Measurements from ENCODE around the gene PPARA. TPM values are rescaled to one million over a fixed set of nuclear protein-coding genes. Genes with fewer than 3 reads are reported as not detected.

Gene PPARA
- total and polyA plus RNA-seq, 2 donors (not counting 3 experiments of a cell fraction or from before 2014, with no cell fraction given) = 3.1 to 10.7 TPM

DNA sequence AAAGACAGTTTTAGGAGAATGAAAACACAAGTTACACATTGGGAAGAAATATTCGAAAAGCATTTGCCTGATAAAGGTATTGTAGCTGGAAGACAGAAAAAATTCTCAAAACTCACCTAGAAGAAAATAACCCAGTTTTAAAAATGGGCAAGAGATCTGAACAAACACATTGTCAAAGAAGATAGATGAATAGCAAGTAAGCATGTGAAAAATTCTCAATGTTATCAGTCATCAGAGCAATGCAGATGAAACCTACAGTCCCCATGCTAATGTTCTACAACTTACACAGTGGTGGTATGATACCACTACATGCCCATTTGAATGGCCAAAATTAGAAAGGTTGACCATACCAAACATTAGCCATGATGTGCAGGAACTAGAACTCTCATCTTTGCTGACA is 29.4 kb downstream of the PPARA start:
- ChIA-PET POLR2A (no interaction called here), CTCF (no interaction called here)
- H3K4me3 ChIP-seq (replicated peaks in 1 of 3; ENCODE audit: insufficient read depth in 1 of 3, low read depth in 1 of 3, low read length in 3 of 3) = no peak overlapping the region
- peak; percentile 12 for FAIRE-seq
- H3K79me2 ChIP-seq (ENCODE audit: control insufficient read depth, insufficient read depth, low read length) = no peaks in the 10 kb centered on the region
- no TSS peak for BruUV-seq (replicated peaks)
- H3K9me3 ChIP-seq (replicated peaks; ENCODE audit: control insufficient read depth, insufficient read depth, low read length) = no peaks in the 10 kb centered on the region
- TF ChIP-seq GATA2 (IDR thresholded peaks at IDR 0.05; ENCODE audit: insufficient read depth, insufficient read length, low read depth, low read length) (no peak), MAX (IDR thresholded peaks at IDR 0.05; ENCODE audit: insufficient read depth, insufficient read length) (no peak), POLR2AphosphoS5 (IDR thresholded peaks at IDR 0.05; ENCODE audit: insufficient read depth, low read depth, low read length) (no peak), JUN (IDR thresholded peaks at IDR 0.05; ENCODE audit: borderline replicate concordance, insufficient read depth, insufficient read length, low read depth) (no peak), FOS (IDR thresholded peaks at IDR 0.05; ENCODE audit: borderline replicate concordance, insufficient read depth, low read length) (no peak), MYC (IDR thresholded peaks at IDR 0.05; ENCODE audit: low read depth, low read length) (no peak), POLR2A (IDR thresholded peaks at IDR 0.05; ENCODE audit: low read depth, low read length) (no peak), EZH2 (IDR thresholded peaks at IDR 0.05; ENCODE audit: borderline replicate concordance, low read depth, low read length, severe bottlenecking) (no peak)
- TF ChIP-seq, protein P1, sequence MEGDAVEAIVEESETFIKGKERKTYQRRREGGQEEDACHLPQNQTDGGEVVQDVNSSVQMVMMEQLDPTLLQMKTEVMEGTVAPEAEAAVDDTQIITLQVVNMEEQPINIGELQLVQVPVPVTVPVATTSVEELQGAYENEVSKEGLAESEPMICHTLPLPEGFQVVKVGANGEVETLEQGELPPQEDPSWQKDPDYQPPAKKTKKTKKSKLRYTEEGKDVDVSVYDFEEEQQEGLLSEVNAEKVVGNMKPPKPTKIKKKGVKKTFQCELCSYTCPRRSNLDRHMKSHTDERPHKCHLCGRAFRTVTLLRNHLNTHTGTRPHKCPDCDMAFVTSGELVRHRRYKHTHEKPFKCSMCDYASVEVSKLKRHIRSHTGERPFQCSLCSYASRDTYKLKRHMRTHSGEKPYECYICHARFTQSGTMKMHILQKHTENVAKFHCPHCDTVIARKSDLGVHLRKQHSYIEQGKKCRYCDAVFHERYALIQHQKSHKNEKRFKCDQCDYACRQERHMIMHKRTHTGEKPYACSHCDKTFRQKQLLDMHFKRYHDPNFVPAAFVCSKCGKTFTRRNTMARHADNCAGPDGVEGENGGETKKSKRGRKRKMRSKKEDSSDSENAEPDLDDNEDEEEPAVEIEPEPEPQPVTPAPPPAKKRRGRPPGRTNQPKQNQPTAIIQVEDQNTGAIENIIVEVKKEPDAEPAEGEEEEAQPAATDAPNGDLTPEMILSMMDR (IDR thresholded peaks at IDR 0.05; ENCODE audit: extremely low read depth in 1 of 2, insufficient read depth in 1 of 2, low read depth in 1 of 2, low read length in 2 of 2) = no peak
- H4K20me1 ChIP-seq (replicated peaks; ENCODE audit: control insufficient read depth, extremely low read depth, insufficient read depth, low read length) = no peaks in the 10 kb centered on the region
- H3K4me1 ChIP-seq (ENCODE audit: control insufficient read depth, extremely low read depth, insufficient read depth, low read length) = no peaks in the 10 kb centered on the region
- no peak overlapping the region for H3K27ac ChIP-seq (ENCODE audit: insufficient read depth, low read depth, low read length)
- intact Hi-C loops (cut with micrococcal nuclease) = no loop called here
- dilution Hi-C loops (cut with MboI; ENCODE audit: extremely low pct_ligation_motif_present, low sequenced_read_pairs) = no loop called here
- H3K9me1 ChIP-seq (replicated peaks; ENCODE audit: control insufficient read depth, extremely low read depth, insufficient read depth, low read length) = no peaks in the 10 kb centered on the region
- H3K4me2 ChIP-seq (ENCODE audit: insufficient read depth, low read length) = no peak overlapping the region
- H2AFZ ChIP-seq (ENCODE audit: low read depth, low read length) = no peak overlapping the region
- no peaks in the 10 kb centered on the region for H3K36me3 ChIP-seq (ENCODE audit: control insufficient read depth in 2 of 2, extremely low read depth in 1 of 2, insufficient read depth in 2 of 2, low read length in 2 of 2)
- DNase-seq (ENCODE audit: low read depth, low spot score) = no peak
- H3K27me3 ChIP-seq (ENCODE audit: control insufficient read depth in 2 of 2, insufficient read depth in 2 of 2, low read length in 2 of 2) = no peaks in the 10 kb centered on the region
- H3K9ac ChIP-seq (replicated peaks; ENCODE audit: extremely low read depth, insufficient read depth, low read length) = no peak overlapping the region
